Psoas muscle (tissue), 8 donors: ENCODE measurements around the gene MCTP1. TPM values are rescaled to one million over a fixed set of nuclear protein-coding genes. Genes with fewer than 3 reads are reported as not detected.

ENCODE experiments used
- ATAC-seq, 4 donors: fragments of 200-7000 bp; cut with Tn5 transposase; one replicate each; pipeline ENCODE4 v1.9.1; 2020; ENCODE audit warnings: moderate library complexity in 3 of 4, mild to moderate bottlenecking in 2 of 4
- DNase-seq, 2 donors: peaks; one replicate each; pipeline ENCODE4 v3.0.0-alpha.2; 2020
- H3K27ac ChIP-seq: fragments of 200-600 bp; one replicate; pipeline ENCODE4 v1.8.0; 2022
- H3K27me3 ChIP-seq, 3 donors: fragments of 200-600 bp in 1 of 3; one replicate each; pipeline versions ENCODE4 v1.6.1 to v1.8.0; 2013 to 2022; ENCODE audit warnings: low read length in 2 of 3, mild to moderate bottlenecking in 2 of 3, moderate library complexity in 1 of 3; ENCODE audit not compliant: insufficient read depth in 3 of 3
- H3K36me3 ChIP-seq, 2 donors: fragments of 200-600 bp in 1 of 2; one replicate each; pipeline versions ENCODE4 v1.6.1 to v1.8.0; 2013 to 2022; ENCODE audit warnings: low read depth in 1 of 2, mild to moderate bottlenecking in 1 of 2, moderate library complexity in 1 of 2; ENCODE audit not compliant: insufficient read depth in 1 of 2
- H3K4me1 ChIP-seq: fragments of 200-600 bp; one replicate; pipeline ENCODE4 v1.8.0; 2022
- H3K4me3 ChIP-seq: fragments of 200-600 bp; one replicate; pipeline ENCODE4 v1.8.0; 2022; ENCODE audit warnings: mild to moderate bottlenecking
- H3K9me3 ChIP-seq: fragments of 200-600 bp; one replicate; pipeline ENCODE4 v1.8.0; 2022
- WGBS, 3 donors: extraction: QIAGEN DNeasy Blood & Tissue Kit; methylation state at CpG; one replicate each; pipeline versions ENCODE4 v1.1.6 to v1.1.7; 2013; 5-methylcytosine and 5-hydroxymethylcytosine counted together
- intact Hi-C, 2 donors: fragments of 100-400 bp; cut with DNase I; formaldehyde crosslinking; loops; one replicate each; pipeline versions ENCODE4 v1.11.0 to v1.14.2; 2022
- polyA plus RNA-seq, 3 donors: library from polyadenylated mRNA; stranded (reverse); fragments of 200-250 nt; gene quantifications; one replicate each; pipeline ENCODE4 v1.2.3, GENCODE V29; 2013
- total RNA-seq, 4 donors: library from RNA; stranded (reverse); fragmentation: NEBNext Ultra II Directional in 2 of 4; extraction: Animal tissue kit (Norgen Biotek cat#: 25700) in 2 of 4; gene quantifications; one replicate each; pipeline versions ENCODE4 v1.2.1 to v1.2.4, GENCODE V29; 2021 to 2023
- TF ChIP-seq, protein P1 (sequence below): fragments of 200-600 bp; IDR thresholded peaks from one replicate; pipeline ENCODE4 v1.8.0; 2022; ENCODE audit warnings: antibody characterized with exemption
- donor health status: healthy with polysubstance abuse.
- donor health status: DM: no; HTN: no; CAD: no; lungs with moderate emphysema.
- donor health status: Bipolar disorder and iron deficiency.
- donor health status: healthy.
- donor health status: DM: yes; HTN: yes; CAD: no.
- donor health status: DM: no; HTN: no; CAD: no.
- donor health status: DM: no; HTN: no; CAD: no.
- donor health status: DM: yes; HTN: yes; CAD: no.

Gene MCTP1
- total and polyA plus RNA-seq, 7 donors = 1.4 to 8.8 (median 3.5) TPM

DNA sequence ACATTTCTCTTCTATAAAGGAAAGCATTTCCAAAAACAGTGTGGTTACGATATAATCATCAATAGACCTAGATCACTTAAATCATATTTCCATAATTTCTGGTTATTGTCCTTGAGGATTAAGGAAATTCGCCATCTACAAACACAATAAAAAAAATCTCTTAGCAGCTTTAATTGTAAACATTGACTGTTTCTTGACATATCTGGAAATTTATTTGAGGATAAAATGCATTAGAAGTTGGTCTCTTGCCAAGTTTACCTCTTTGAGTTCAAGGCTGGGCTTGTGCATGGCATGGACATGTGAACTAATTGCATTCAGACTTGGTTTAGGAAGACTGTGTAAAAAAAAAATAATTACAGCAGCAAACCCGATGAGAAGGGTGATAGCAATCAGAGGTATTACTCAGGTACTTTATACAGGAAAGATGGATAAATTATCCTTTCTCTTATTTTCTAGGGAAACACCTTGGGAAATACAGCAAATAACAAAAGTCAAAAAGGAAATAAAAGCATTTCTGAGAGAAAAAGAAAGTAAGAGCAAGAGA, 428.6 kb downstream of the MCTP1 start:
- H3K27ac ChIP-seq = no peak overlapping the region
- ATAC-seq (no peak), DNase-seq (no peak)
- H3K36me3 ChIP-seq = no peaks in the 10 kb centered on the region
- H3K27me3 ChIP-seq = no peaks in the 10 kb centered on the region
- H3K4me1 ChIP-seq = no peaks in the 10 kb centered on the region
- no peaks in the 10 kb centered on the region for H3K9me3 ChIP-seq
- 82 to 85% (median 83%) methylated on average over 3 of the region's 3 CpGs for WGBS, 3 donors
- TF ChIP-seq, protein P1, sequence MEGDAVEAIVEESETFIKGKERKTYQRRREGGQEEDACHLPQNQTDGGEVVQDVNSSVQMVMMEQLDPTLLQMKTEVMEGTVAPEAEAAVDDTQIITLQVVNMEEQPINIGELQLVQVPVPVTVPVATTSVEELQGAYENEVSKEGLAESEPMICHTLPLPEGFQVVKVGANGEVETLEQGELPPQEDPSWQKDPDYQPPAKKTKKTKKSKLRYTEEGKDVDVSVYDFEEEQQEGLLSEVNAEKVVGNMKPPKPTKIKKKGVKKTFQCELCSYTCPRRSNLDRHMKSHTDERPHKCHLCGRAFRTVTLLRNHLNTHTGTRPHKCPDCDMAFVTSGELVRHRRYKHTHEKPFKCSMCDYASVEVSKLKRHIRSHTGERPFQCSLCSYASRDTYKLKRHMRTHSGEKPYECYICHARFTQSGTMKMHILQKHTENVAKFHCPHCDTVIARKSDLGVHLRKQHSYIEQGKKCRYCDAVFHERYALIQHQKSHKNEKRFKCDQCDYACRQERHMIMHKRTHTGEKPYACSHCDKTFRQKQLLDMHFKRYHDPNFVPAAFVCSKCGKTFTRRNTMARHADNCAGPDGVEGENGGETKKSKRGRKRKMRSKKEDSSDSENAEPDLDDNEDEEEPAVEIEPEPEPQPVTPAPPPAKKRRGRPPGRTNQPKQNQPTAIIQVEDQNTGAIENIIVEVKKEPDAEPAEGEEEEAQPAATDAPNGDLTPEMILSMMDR = no peak
- H3K4me3 ChIP-seq = no peak overlapping the region
- intact Hi-C loops = no loop called here

DNA sequence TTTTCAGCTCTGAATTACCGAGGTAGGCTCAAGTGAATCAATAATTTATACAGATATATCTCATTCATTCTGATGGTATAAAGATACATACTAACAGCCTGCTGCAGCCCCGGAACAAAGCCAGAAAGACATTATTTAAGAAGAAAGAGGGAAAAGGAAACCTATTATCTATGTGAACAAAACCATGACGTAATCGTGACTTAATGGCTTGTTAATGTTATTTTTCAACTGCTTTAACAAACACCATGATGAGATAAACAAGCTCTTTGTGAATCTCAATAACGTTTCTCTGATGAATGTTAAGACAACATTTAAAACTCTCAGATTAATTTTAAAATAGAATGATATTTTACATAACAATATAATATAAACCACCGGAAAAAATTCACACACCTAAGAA, 429.4 kb downstream of the MCTP1 start:
- ATAC-seq (no peak), DNase-seq (no peak)
- Histone ChIP-seq H3K4me1 (no peaks in the 10 kb centered on the region), H3K4me3 (no peak overlapping the region), H3K36me3 (no peaks in the 10 kb centered on the region), H3K27me3 (no peaks in the 10 kb centered on the region), H3K27ac (no peak overlapping the region), H3K9me3 (no peaks in the 10 kb centered on the region)
- intact Hi-C loops = no loop called here
- TF ChIP-seq, protein P1 = no peak
- 68 to 70% (median 68%) methylated on average over 6 of the region's 6 CpGs for WGBS, 3 donors

DNA sequence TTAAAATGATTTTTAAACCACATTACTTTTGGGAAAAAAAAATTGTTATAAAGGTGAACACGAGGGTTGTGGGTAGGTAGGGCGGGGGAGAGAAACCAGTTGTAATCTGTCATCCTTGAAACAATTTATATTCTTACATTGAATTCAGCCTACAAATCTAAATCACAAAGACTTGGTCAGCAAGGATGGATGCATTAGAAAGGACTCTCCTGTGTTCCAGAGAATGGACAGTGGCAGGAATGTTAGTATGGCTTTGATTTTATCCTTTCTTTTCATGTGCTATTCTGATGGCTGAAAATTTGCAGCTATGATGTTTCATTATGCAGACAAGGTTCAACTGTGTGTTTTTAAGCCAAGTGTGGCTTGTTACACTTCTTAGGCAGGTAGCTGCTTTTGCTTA, 431.8 kb downstream of the MCTP1 start:
- Histone ChIP-seq H3K4me3 (no peak overlapping the region), H3K27me3 (no peaks in the 10 kb centered on the region), H3K4me1 (no peaks in the 10 kb centered on the region), H3K9me3 (no peaks in the 10 kb centered on the region), H3K27ac (no peak overlapping the region), H3K36me3 (no peaks in the 10 kb centered on the region)
- ATAC-seq (no peak), DNase-seq (no peak)
- intact Hi-C loops = no loop called here
- 67 to 76% (median 76%) methylated on average over 2 of the region's 2 CpGs for WGBS, 3 donors
- TF ChIP-seq, protein P1 = no peak

DNA sequence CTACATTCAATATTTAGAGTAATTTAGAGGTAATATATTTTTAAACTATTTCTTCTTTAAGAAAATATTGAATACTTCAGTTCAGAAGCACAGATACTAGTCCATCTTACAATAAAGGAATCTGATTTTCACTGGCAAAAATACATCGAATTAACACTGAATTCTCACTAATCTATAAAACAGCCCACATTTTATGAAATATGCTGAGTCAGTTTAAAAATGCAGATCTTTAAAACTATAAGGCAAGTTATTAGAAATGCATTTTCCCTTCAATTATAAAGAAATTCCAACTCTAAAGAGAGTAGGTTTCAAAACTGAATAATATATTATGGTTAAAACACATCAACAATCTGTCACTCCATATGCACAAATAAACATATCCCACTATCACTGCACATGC, 433.9 kb downstream of the MCTP1 start:
- H3K4me1 ChIP-seq = no peaks in the 10 kb centered on the region
- no peaks in the 10 kb centered on the region for H3K27me3 ChIP-seq
- no peak overlapping the region for H3K27ac ChIP-seq
- TF ChIP-seq, protein P1 = no peak
- no peaks in the 10 kb centered on the region for H3K9me3 ChIP-seq
- DNase-seq = no peak
- H3K36me3 ChIP-seq = no peaks in the 10 kb centered on the region
- no peak overlapping the region for H3K4me3 ChIP-seq
- no peak for ATAC-seq
- WGBS, 3 donors = 68 to 80% (median 78%) methylated on average over 1 of the region's 1 CpG
- intact Hi-C loops = no loop called here
